Measurements from ENCODE around the gene INPP4B.

The INPP4B gene

DNA sequence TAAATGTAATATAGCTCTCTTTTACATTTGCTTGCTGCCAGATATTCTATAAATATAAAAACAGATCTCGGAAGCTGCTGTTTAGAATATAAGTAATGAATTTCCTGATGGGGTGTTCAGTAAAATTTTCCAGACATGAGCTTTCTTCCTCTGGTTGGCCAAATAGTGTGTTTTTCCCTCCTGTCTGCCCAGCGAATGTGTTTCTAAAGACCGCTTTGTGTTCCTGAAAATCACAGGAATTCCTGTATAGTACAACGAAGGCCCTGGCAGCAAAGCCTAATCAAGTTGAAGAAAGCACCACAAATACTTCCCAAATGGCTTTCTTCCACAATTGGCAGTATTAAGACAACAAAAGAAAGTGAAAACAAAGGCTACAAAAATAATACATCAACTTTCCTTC lies 494.1 kb downstream of the INPP4B start:
- TF ChIP-seq CTCF (conservative IDR thresholded peaks at IDR 0.05), result no peak
- no peak overlapping the region for H3K27ac ChIP-seq

DNA sequence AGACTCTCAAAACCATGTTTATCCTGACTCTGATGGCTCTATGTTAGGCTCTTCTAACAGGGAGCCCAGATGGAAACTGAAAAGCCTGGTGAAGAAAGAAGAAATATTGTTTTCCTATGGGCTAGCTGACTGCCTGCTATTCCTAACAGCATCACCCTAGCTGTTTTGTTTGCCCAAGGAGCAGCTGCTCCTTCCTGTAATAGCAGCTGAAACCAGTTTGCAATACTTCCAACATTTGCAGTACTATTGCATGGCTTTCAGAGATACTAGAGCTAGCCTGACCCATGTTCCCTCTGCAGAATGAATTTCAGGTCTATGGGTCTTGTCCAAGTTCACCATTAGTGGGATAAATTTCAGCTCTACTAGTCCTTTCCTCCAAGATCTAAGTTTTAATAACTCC lies 495.2 kb downstream of the INPP4B start:
- no peak overlapping the region for H3K27ac ChIP-seq
- TF ChIP-seq CTCF (conservative IDR thresholded peaks at IDR 0.05), result no peak

DNA sequence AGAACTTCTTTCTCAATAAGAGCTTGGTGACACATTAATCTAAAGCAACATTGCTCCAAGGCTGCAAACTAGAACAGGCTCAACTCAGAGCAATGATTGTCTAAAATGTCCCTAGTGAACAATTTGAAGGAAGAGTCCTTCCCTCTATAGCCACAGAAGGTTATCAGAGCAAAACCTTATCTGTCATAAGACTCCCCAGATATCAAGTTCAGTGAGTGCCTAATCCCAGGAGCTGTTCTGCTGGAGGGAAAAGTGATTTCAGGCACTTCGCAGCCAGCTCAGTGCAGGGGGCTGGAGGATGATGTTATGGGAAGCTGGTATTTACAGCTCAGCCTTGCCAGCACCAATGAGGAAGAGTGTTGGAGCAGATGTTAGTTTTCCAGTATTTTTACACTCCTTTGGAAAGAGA lies 497.5 kb downstream of the INPP4B start:
- no peak for TF ChIP-seq CTCF (conservative IDR thresholded peaks at IDR 0.05)
- H3K27ac ChIP-seq, result no peak overlapping the region

- no peak overlapping the region for H3K27ac ChIP-seq
- TF ChIP-seq CTCF (conservative IDR thresholded peaks at IDR 0.05), result no peak
Observed at GRCh38 chr4:142347241-142347640, 498.9 kb downstream of the INPP4B start.

- TF ChIP-seq CTCF (conservative IDR thresholded peaks at IDR 0.05), result no peak
- no peak overlapping the region for H3K27ac ChIP-seq
Observed at GRCh38 chr4:142345924-142346323, 500.2 kb downstream of the INPP4B start.

DNA sequence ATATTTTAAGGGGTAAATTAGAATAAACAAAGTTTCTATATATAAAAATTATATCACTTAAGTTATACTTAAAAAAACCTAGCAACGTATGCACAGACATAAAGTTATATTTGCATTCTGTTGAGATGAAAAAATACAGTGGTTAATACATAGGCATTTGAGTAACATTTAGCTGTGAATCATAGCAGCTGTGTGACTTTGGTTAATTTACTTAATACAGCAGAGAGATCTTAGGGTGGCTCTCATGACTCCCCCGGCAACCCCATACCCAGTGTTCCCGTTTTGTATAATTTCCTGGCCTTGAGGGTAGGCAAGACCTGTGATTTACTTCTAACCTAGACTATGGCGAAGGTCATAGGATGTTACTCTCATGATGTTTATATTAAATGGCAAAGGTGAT lies 504.8 kb downstream of the INPP4B start:
- TF ChIP-seq CTCF (conservative IDR thresholded peaks at IDR 0.05), result no peak
- peak overlapping the region; percentile 10; the same call in 1 of the 2 replicates for H3K27ac ChIP-seq

DNA sequence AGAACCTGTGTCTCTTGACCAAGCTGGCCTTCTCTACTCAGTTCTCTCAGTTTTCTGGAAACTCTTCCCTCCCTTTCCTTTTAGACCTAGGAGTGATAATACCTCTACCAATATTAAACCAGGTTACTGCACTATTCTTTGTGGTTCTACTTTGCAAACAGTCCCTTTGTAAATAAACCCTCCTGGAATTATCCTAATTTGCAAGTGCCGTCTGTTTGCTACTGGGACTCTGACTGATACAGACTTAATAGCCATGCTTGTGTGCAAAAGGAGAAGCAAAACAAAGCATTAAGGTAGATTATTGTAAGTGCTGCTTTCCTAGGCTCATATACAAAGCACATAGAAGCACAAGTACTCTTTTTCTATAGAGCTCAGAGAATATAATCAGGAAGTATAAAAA lies 507.0 kb downstream of the INPP4B start:
- no peak overlapping the region for H3K27ac ChIP-seq
- no peak for TF ChIP-seq CTCF (conservative IDR thresholded peaks at IDR 0.05)
